ENCODE measurements around the gene DOCK4. TPM values are rescaled to one million over a fixed set of nuclear protein-coding genes. Genes with fewer than 3 reads are reported as not detected.

Gene DOCK4
- total and polyA plus RNA-seq, 2 of the 8 experiments (the other 6 are each of a cell fraction or from before 2014, with no cell fraction given), result 5.1 to 23.6 TPM

DNA sequence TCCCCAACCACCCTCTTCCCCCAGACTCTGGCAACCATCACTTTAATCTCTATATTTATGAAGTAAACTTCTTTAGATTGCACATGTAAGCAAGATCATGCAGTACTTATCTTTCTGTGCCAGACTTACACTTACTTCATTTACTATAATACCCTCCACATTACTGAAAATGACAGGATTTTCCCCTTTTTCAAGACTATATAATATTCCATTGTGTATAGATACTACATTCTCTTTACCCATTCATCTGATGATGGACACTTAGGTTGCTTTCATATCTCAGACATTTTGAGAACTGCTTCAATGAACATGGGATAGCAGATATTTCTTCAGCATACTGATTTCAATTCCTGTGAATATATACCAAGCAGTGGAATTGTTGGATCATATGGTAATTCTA is 4.4 kb downstream of the DOCK4 start (continued):
- TF ChIP-seq, protein P1, sequence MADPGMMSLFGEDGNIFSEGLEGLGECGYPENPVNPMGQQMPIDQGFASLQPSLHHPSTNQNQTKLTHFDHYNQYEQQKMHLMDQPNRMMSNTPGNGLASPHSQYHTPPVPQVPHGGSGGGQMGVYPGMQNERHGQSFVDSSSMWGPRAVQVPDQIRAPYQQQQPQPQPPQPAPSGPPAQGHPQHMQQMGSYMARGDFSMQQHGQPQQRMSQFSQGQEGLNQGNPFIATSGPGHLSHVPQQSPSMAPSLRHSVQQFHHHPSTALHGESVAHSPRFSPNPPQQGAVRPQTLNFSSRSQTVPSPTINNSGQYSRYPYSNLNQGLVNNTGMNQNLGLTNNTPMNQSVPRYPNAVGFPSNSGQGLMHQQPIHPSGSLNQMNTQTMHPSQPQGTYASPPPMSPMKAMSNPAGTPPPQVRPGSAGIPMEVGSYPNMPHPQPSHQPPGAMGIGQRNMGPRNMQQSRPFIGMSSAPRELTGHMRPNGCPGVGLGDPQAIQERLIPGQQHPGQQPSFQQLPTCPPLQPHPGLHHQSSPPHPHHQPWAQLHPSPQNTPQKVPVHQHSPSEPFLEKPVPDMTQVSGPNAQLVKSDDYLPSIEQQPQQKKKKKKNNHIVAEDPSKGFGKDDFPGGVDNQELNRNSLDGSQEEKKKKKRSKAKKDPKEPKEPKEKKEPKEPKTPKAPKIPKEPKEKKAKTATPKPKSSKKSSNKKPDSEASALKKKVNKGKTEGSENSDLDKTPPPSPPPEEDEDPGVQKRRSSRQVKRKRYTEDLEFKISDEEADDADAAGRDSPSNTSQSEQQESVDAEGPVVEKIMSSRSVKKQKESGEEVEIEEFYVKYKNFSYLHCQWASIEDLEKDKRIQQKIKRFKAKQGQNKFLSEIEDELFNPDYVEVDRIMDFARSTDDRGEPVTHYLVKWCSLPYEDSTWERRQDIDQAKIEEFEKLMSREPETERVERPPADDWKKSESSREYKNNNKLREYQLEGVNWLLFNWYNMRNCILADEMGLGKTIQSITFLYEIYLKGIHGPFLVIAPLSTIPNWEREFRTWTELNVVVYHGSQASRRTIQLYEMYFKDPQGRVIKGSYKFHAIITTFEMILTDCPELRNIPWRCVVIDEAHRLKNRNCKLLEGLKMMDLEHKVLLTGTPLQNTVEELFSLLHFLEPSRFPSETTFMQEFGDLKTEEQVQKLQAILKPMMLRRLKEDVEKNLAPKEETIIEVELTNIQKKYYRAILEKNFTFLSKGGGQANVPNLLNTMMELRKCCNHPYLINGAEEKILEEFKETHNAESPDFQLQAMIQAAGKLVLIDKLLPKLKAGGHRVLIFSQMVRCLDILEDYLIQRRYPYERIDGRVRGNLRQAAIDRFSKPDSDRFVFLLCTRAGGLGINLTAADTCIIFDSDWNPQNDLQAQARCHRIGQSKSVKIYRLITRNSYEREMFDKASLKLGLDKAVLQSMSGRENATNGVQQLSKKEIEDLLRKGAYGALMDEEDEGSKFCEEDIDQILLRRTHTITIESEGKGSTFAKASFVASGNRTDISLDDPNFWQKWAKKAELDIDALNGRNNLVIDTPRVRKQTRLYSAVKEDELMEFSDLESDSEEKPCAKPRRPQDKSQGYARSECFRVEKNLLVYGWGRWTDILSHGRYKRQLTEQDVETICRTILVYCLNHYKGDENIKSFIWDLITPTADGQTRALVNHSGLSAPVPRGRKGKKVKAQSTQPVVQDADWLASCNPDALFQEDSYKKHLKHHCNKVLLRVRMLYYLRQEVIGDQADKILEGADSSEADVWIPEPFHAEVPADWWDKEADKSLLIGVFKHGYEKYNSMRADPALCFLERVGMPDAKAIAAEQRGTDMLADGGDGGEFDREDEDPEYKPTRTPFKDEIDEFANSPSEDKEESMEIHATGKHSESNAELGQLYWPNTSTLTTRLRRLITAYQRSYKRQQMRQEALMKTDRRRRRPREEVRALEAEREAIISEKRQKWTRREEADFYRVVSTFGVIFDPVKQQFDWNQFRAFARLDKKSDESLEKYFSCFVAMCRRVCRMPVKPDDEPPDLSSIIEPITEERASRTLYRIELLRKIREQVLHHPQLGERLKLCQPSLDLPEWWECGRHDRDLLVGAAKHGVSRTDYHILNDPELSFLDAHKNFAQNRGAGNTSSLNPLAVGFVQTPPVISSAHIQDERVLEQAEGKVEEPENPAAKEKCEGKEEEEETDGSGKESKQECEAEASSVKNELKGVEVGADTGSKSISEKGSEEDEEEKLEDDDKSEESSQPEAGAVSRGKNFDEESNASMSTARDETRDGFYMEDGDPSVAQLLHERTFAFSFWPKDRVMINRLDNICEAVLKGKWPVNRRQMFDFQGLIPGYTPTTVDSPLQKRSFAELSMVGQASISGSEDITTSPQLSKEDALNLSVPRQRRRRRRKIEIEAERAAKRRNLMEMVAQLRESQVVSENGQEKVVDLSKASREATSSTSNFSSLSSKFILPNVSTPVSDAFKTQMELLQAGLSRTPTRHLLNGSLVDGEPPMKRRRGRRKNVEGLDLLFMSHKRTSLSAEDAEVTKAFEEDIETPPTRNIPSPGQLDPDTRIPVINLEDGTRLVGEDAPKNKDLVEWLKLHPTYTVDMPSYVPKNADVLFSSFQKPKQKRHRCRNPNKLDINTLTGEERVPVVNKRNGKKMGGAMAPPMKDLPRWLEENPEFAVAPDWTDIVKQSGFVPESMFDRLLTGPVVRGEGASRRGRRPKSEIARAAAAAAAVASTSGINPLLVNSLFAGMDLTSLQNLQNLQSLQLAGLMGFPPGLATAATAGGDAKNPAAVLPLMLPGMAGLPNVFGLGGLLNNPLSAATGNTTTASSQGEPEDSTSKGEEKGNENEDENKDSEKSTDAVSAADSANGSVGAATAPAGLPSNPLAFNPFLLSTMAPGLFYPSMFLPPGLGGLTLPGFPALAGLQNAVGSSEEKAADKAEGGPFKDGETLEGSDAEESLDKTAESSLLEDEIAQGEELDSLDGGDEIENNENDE (IDR thresholded peaks at IDR 0.05; ENCODE audit: insufficient replicate concordance, low read length), result no peak
- TF ChIP-seq JUN (IDR thresholded peaks at IDR 0.05; ENCODE audit: low read depth, low read length), result no peak
- no peak for TF ChIP-seq NANOG (IDR thresholded peaks at IDR 0.05; ENCODE audit: insufficient read depth, low read depth, low read length, poor library complexity, severe bottlenecking)
- no peak for TF ChIP-seq EP300 (IDR thresholded peaks at IDR 0.05; ENCODE audit: borderline replicate concordance in 1 of 2, low read depth in 2 of 2, low read length in 2 of 2)
- TF ChIP-seq, protein P2, sequence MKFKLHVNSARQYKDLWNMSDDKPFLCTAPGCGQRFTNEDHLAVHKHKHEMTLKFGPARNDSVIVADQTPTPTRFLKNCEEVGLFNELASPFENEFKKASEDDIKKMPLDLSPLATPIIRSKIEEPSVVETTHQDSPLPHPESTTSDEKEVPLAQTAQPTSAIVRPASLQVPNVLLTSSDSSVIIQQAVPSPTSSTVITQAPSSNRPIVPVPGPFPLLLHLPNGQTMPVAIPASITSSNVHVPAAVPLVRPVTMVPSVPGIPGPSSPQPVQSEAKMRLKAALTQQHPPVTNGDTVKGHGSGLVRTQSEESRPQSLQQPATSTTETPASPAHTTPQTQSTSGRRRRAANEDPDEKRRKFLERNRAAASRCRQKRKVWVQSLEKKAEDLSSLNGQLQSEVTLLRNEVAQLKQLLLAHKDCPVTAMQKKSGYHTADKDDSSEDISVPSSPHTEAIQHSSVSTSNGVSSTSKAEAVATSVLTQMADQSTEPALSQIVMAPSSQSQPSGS (IDR thresholded peaks at IDR 0.05; ENCODE audit: low read length), result no peak
- no peak for TF ChIP-seq ASH2L (IDR thresholded peaks at IDR 0.05; ENCODE audit: low read length)

Data from H1 (cell line).